Activated CD8-positive, alpha-beta memory T cell treated with anti-CD3 and anti-CD28 coated beads, Interleukin-2, amount 50 U/mL, for 4 hours (primary cell): Measurements from ENCODE around the gene RINT1.
"Not testable (repeated sequence)": the region's sequence is repeated elsewhere in the genome, so short reads cannot be mapped to it uniquely, and the experiment has no call there.

Experiments used
- DNase-seq: peaks from one replicate; pipeline ENCODE4 v3.0.0-alpha.2; 2020

The RINT1 gene

GRCh38 chr7:105532709-105533460 lies 884 bp downstream of the RINT1 start:
- DNase-seq = no peak

GRCh38 chr7:105538339-105538738 lies 6.3 kb downstream of the RINT1 start:
- DNase-seq = no peak

GRCh38 chr7:105559926-105560325 lies 27.9 kb downstream of the RINT1 start:
- no peak for DNase-seq

- no peak for DNase-seq
Measured at GRCh38 chr7:105565190-105565589, 33.2 kb downstream of the RINT1 start.

GRCh38 chr7:105567024-105567423 lies 35.0 kb downstream of the RINT1 start:
- DNase-seq = no peak

- no peak for DNase-seq
Measured at GRCh38 chr7:105567821-105568220, 35.8 kb downstream of the RINT1 start.

- DNase-seq = no peak
Measured at GRCh38 chr7:105571891-105572290, 39.9 kb downstream of the RINT1 start.

- DNase-seq = no peak
Measured at GRCh38 chr7:105577251-105577650, 45.2 kb downstream of the RINT1 start.

GRCh38 chr7:105578496-105578895 lies 46.5 kb downstream of the RINT1 start:
- DNase-seq = no peak

GRCh38 chr7:105580022-105580740 lies 48.2 kb downstream of the RINT1 start:
- DNase-seq = no peak

GRCh38 chr7:105581066-105581811 lies 49.2 kb downstream of the RINT1 start, which contains the start of gene EFCAB10:
EFCAB10 (minus strand) TSS chr7:105581493; CDS start chr7:105581463, 30 bp downstream.
- peak; percentile 28 for DNase-seq

GRCh38 chr7:105583061-105583460 lies 51.1 kb downstream of the RINT1 start:
- DNase-seq = no peak

GRCh38 chr7:105584165-105584564 lies 52.2 kb downstream of the RINT1 start:
- DNase-seq = no peak

GRCh38 chr7:105585850-105586500 lies 54.0 kb downstream of the RINT1 start:
- DNase-seq = no peak

- no peak for DNase-seq
Measured at GRCh38 chr7:105587909-105588635, 56.1 kb downstream of the RINT1 start.

- peak; percentile 40 for DNase-seq
Measured at GRCh38 chr7:105589356-105590077, 57.5 kb downstream of the RINT1 start.

- no peak for DNase-seq
Measured at GRCh38 chr7:105590793-105591192, 58.8 kb downstream of the RINT1 start.

- DNase-seq = no peak
Measured at GRCh38 chr7:105591522-105591921, 59.5 kb downstream of the RINT1 start.

GRCh38 chr7:105594034-105594433 lies 62.0 kb downstream of the RINT1 start:
- DNase-seq = no peak

GRCh38 chr7:105596866-105597265 lies 64.9 kb downstream of the RINT1 start:
- no peak for DNase-seq

- DNase-seq = not testable (repeated sequence)
Measured at GRCh38 chr7:105599080-105599479, 67.1 kb downstream of the RINT1 start.

GRCh38 chr7:105599551-105599950 lies 67.5 kb downstream of the RINT1 start:
- DNase-seq = no peak
